Urothelium cell line (cell line): ENCODE data around the gene C1QTNF5.

ENCODE experiments used
- DNase-seq: peaks from one replicate; pipeline ENCODE4 v3.0.0; 2011; ENCODE audit warnings: low spot score, mixed read lengths
- FAIRE-seq: peaks from 2 replicates; lab custom pipeline; 2011; peaks lifted over from hg19 to GRCh38; lab: Jason Lieb, UNC

The C1QTNF5 gene

GRCh38 chr11:119373059-119373920 lies 32.6 kb upstream of the C1QTNF5 start:
- FAIRE-seq (no peak), DNase-seq (no peak)

- DNase-seq: no peak
Measured at GRCh38 chr11:119372260-119373058, 31.8 kb upstream of the C1QTNF5 start.

GRCh38 chr11:119371778-119372182 lies 31.1 kb upstream of the C1QTNF5 start:
- no peak for FAIRE-seq
- no peak for DNase-seq

More at GRCh38 chr11:119372260-119373058, 31.8 kb upstream of the C1QTNF5 start:
- FAIRE-seq: no peak

GRCh38 chr11:119371067-119371601 lies 30.5 kb upstream of the C1QTNF5 start:
- DNase-seq: no peak
- FAIRE-seq: no peak

- no peak for DNase-seq
- FAIRE-seq: no peak
Measured at GRCh38 chr11:119370486-119371046, 29.9 kb upstream of the C1QTNF5 start.

- no peak for DNase-seq
- FAIRE-seq: no peak
Measured at GRCh38 chr11:119369132-119369925, 28.6 kb upstream of the C1QTNF5 start.

- DNase-seq: peak; percentile 62
- no peak for FAIRE-seq
Measured at GRCh38 chr11:119368121-119369034, 27.7 kb upstream of the C1QTNF5 start.

- no peak for FAIRE-seq
- no peak for DNase-seq
Measured at GRCh38 chr11:119367661-119368120, 27.0 kb upstream of the C1QTNF5 start.

GRCh38 chr11:119366690-119367620 lies 26.3 kb upstream of the C1QTNF5 start:
- DNase-seq (no peak), FAIRE-seq (no peak)

GRCh38 chr11:119365071-119365591 lies 24.4 kb upstream of the C1QTNF5 start:
- DNase-seq (no peak), FAIRE-seq (no peak)

- FAIRE-seq (no peak), DNase-seq (no peak)
Measured at GRCh38 chr11:119363851-119364590, 23.3 kb upstream of the C1QTNF5 start.

GRCh38 chr11:119363081-119363850 lies 22.6 kb upstream of the C1QTNF5 start:
- DNase-seq (no peak), FAIRE-seq (no peak)

GRCh38 chr11:119362741-119363080 lies 22.0 kb upstream of the C1QTNF5 start:
- FAIRE-seq: no peak
- DNase-seq: no peak

GRCh38 chr11:119361941-119362725 lies 21.4 kb upstream of the C1QTNF5 start:
- no peak for FAIRE-seq
- no peak for DNase-seq

- no peak for FAIRE-seq
- peak; percentile 83 for DNase-seq
Measured at GRCh38 chr11:119361056-119361787, 20.5 kb upstream of the C1QTNF5 start.
